AG09319 (cell line): ENCODE measurements around the gene UBE3D.

ENCODE experiments used
- DNase-seq: peaks from one replicate; pipeline ENCODE4 v3.0.0-alpha.2; 2010; ENCODE audit warnings: low read depth; ENCODE audit errors: extremely low read depth
- TF ChIP-seq, protein P1 (sequence below): IDR thresholded peaks from 2 replicates; pipeline ENCODE4 v1.5.1; 2011; ENCODE audit warnings: low read depth, mild to moderate bottlenecking, inconsistent platforms, low read length, moderate library complexity

UBE3D gene

DNA sequence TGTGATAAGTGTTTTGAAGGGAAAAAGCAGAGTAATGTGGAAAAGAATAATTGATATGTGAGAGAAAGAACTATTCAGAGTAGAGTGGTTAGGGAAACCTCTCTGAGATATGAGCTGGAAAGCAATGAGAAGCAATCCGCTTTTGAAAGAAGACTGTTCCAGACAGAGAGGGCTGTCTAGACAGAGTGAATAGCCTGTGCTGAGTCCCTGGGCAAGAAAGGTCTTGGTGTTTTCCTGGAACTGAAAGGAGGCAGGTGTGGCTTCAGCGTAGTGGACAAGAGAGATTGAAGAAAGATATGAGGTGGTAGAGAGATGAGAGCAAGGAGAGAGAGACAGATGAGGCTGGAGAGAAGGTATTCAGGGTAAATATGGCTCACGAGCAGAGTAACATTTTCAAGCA lies 190.8 kb downstream of the UBE3D start:
- DNase-seq: no peak
- TF ChIP-seq, protein P1, sequence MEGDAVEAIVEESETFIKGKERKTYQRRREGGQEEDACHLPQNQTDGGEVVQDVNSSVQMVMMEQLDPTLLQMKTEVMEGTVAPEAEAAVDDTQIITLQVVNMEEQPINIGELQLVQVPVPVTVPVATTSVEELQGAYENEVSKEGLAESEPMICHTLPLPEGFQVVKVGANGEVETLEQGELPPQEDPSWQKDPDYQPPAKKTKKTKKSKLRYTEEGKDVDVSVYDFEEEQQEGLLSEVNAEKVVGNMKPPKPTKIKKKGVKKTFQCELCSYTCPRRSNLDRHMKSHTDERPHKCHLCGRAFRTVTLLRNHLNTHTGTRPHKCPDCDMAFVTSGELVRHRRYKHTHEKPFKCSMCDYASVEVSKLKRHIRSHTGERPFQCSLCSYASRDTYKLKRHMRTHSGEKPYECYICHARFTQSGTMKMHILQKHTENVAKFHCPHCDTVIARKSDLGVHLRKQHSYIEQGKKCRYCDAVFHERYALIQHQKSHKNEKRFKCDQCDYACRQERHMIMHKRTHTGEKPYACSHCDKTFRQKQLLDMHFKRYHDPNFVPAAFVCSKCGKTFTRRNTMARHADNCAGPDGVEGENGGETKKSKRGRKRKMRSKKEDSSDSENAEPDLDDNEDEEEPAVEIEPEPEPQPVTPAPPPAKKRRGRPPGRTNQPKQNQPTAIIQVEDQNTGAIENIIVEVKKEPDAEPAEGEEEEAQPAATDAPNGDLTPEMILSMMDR: no peak

DNA sequence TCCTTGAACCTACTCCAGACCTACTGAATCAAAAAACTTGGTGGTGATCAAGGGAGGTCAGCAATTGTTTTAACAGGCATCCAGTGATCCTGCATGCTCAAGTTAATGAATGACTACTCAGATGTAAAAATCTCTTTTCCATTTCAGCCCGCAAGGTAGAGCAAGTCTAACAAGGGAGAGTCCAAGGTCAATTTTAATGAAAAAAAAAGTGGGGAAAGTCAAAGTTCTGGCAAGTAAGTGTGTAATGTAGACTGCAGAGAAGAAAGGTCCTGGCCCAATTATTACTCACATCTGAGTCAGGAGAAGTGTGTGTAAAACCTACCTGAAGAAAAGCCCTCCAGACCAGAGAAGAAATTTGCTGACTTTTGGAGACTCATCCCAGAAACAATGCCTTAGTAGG lies 193.5 kb downstream of the UBE3D start:
- TF ChIP-seq, protein P1: no peak
- DNase-seq: no peak

DNA sequence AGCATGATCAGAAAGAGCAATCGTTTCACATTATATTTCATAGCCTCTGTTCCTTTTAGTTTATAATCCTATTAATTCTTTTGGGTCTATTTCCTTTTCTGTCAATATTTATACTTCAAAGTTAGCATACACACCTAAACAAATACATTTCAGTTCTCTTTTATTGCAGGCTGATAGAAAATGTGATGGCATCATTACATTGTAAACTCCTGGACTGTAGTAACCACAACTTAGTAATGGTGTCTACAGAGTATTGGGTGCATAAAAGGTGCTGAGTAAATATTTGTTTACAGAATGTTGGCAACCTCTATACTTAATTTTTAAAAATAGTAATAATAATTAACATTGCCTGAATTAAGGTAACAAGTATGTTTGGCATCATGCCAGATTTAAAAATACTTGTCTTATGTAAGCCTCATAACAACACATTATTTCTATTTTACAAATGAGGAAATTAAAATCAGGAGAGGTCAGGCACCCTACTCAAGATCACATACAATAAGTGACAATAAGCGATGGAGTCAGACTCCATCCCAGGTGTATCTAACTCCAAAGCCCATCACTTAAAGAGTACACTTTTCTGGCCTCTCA lies 195.0 kb downstream of the UBE3D start:
- TF ChIP-seq, protein P1: no peak
- no peak for DNase-seq

DNA sequence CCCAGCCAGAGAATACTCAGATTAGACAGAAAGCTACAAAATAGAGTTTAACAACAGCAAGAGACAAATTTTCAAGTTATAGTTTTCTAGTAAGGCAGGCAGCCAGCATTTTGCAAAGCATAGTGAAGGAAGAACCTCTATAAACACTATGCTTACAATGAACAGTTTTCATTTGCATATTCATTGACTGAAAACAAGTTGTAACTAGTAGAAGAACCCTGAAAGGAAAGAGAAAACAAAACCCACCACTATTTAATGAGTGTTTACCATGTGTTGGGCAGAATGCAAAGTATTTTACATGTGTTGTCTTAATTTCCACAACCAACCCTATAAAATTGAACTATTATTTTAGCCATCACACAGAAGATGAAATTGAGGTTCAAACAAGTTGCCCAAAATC lies 196.1 kb downstream of the UBE3D start:
- TF ChIP-seq, protein P1: no peak
- DNase-seq: no peak

DNA sequence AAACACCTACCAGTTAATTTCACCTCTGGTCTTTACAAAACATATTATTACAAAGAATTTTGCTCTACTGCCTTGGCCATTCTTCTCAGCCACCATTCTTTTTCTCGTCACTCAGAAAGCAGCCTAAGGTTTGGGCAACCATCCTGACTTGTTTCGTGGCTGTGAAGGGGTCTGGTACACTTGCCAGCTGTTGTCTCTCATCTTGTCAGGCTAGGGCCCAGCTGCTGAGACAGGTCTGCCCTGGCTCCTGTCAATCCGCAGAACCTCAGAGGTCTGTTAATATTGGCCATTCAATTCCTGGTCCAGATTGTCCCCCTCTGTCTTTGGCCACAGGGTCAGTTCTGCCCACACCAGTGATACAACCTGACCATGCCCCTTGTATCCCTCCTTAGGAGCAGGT lies 197.7 kb downstream of the UBE3D start:
- no peak for DNase-seq

DNA sequence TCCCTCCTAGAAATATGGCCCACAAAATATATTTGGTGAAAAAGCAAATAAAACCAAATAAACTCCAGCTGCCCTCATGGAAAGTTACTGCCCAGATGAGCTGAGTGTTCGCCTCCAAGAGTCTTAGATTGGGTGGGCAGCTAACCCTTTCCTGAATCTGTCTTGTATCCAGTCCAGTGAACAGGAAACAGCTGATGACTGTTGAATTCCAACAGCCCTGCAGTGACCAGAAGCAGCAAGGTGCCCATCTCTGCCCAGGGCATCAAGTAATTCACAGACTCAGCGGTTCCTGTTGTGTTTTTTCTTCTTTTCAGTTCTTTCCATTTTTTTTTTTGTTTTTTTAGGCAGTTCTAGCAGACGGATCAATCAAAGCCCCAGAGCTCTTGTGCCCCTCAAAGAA lies 199.2 kb downstream of the UBE3D start:
- DNase-seq: no peak
- TF ChIP-seq, protein P1: no peak

More for the DNA sequence above, 197.7 kb downstream of the UBE3D start:
- TF ChIP-seq, protein P1: no peak

DNA sequence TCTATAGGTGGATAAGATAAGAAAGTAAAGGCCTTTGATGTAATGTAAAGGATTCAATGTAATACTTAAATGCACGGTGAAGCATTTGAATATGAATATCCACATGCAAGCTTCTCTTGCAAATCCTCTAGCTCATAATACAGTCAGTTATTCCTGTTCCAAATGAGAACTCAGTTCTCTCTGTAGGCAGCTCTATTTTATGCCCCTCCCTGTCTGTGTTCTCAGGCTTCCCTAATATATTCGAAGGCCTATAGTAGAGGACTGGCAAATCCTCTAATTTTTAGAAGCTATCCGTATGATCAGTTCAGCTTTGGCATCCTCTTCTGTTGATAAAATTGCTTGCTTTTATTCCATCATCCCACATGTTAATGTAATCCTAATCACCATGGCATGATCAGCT lies 200.2 kb downstream of the UBE3D start:
- TF ChIP-seq, protein P1: no peak
- DNase-seq: no peak
